GM10266 (cell line): ENCODE results near the gene KRT2.

Source experiments
- DNase-seq: peaks from one replicate; pipeline ENCODE4 v3.0.0; 2012; ENCODE audit errors: extremely low spot score
- CTCF ChIP-seq: IDR thresholded peaks from 2 replicates; pipeline ENCODE4 v1.5.1; 2012; ENCODE audit warnings: mild to moderate bottlenecking, low read depth; ENCODE audit not compliant: control insufficient read depth, insufficient read depth; ENCODE audit errors: missing control alignments

Gene KRT2

GRCh38 chr12:52616680-52617402 is 35.2 kb downstream of the KRT2 start:
- no peak for TF ChIP-seq CTCF
- DNase-seq = no peak

DNA sequence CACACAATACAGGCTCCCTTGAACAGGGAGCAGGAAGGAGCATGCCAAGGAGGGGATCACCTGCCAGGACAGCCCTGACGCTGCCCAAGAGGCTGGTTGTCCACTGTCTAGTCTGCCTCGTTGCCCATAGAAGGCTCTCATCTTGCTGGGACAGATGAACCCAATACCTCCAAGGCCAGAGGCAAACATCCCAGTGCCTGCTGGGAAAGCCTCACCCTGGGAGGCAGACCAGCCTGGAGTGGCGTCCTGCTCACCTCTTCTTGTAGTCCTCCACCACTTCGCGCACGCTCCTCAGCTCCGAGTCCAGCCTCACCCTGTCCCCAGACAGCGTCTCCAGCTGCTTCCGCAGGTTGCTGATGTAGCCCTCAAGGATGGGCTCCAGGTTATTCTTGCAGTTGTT is 36.1 kb downstream of the KRT2 start:
- no peak for DNase-seq
- TF ChIP-seq CTCF = no peak

DNA sequence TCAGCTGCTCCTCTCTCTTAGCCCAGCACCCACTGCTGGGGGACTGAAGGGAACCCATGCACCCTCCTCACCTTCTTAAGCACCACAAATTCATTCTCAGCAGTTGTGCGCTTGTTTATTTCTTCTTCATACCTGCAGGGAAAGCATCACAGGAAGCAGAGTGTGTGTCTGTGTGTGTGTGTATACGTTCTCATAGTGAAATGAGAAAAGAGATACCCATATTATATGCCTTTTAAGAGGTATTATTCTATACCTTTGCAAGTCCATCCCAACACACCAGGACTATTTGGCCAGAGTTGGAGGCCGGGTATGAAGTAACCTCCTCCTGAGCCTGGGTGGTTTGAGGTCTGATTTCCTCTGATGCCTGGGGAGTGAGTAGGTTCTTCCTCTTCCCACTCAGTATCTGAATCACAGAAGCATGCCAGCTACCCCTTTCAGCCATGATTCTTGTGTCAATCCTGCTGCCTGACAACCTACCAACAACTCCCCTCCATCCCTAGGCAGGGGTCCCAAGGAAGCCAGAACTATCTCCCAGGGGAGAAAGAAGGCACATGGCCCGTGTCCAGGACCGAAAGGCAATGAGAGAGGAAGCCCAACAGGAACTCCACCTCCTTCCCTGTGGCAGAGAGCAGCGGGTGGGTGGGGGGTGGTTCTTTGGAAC is 36.7 kb downstream of the KRT2 start:
- no peak for DNase-seq
- no peak for TF ChIP-seq CTCF

GRCh38 chr12:52614381-52615207 is 37.4 kb downstream of the KRT2 start:
- TF ChIP-seq CTCF = no peak
- DNase-seq = no peak

DNA sequence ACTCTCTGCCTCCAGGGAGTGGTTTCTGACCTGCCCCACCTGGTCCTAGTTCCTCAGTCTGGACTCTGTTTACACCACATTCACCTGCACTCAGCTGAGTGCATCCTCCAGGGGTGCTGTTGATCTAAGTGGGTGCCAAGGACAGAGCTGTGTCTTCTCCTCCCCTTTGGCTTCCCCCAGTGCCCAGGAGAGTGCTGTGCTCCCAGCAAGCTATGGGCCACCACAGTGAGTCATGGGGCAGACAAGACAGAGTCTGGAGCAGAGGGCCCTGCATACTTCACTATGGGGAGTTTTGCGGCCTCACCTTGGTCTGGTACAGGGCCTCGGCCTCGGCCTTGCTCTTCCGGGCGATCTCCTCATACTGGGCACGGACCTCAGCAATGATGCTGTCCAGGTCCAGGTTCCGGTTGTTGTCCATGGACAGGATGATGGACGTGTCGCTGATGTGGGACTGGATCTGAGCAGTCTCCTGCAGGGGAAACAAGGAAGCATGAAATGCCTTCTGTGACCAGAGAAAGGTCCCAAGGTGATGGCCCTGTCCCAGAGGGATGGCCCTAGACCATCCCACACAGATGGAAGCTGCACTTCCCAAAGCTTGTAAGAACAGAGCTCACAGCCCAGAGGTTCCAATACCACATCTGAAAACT is 38.5 kb downstream of the KRT2 start:
- no peak for DNase-seq
- no peak for TF ChIP-seq CTCF

- no peak for DNase-seq
- no peak for TF ChIP-seq CTCF
These were observed 39.3 kb downstream of the KRT2 start for GRCh38 chr12:52612431-52613383.
